ENCODE data around the gene SLC13A3.

The SLC13A3 gene

GRCh38 chr20:46552460-46553420 is 98.5 kb downstream of the SLC13A3 start:
- DNase-seq = peak; percentile 7

- no peak for DNase-seq
Measured at GRCh38 chr20:46551522-46552381, 99.5 kb downstream of the SLC13A3 start.

DNA sequence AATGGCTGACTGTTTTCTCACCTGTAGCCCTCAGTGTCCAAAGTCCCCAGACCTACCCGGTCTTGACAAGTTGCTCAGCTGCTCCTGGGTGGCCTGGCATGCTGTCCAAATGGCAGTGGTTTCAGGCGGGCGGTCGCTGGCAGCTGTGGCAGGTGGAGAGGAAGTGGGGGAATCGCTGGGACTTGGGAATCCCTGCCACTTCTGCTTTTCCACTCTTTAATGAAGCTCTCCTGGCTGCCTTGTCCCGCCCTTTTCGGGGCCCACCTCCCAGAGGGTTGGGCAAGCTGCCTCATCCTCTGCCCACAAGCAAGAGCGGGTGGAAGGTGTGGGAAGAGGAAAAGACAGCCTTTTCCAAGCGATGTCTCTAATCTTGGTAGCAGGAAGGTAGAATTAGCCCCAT is 100.8 kb downstream of the SLC13A3 start, which contains the start of gene OCSTAMP:
OCSTAMP (minus strand) TSS at position 194 of the 400 bp plus-strand sequence; CDS start at position 100, 94 bp downstream.
- no peak for DNase-seq

GRCh38 chr20:46549188-46549972 is 101.9 kb downstream of the SLC13A3 start:
- no peak for DNase-seq

- no peak for DNase-seq
Measured at GRCh38 chr20:46548688-46549087, 102.6 kb downstream of the SLC13A3 start.

DNA sequence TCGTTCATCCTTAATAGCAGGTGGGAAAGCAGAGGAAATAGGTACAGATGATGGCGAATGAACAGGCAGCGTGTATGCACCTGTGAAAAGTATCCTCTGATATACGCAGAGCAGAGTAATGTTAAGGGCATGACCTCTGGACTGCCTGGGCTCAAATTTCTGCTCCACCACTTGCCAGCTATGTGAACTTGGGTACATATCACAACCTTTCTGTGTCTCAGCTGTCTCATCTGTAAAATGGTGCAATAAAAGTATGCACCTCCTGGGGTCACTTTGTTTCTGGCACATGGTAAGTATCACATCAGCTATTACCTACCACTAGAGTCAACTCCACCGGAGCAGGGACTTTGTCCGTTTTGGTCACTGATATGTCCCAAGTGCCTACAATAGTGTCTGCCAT is 103.3 kb downstream of the SLC13A3 start:
- DNase-seq = no peak

- no peak for DNase-seq
Measured at GRCh38 chr20:46546936-46547335, 104.3 kb downstream of the SLC13A3 start.

GRCh38 chr20:46546298-46546697 is 105.0 kb downstream of the SLC13A3 start:
- no peak for DNase-seq

DNA sequence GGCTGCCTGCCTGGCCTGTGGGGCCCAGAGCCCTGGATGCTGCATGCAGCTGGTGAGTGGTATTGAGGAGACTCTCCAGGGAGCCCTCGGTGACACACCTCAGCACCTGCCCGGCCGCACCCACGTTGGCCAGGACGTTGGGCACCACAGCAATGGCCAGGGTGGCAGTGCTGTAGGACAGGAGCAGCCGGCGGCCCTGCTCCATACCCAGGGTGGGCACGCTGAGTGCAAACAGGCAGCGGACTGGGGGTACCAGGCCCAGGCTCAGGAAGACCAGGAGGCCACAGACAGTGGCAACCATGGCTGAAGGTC is 105.5 kb downstream of the SLC13A3 start:
- DNase-seq = no peak

GRCh38 chr20:46545077-46545826 is 106.0 kb downstream of the SLC13A3 start:
- peak; percentile 5 for DNase-seq

DNA sequence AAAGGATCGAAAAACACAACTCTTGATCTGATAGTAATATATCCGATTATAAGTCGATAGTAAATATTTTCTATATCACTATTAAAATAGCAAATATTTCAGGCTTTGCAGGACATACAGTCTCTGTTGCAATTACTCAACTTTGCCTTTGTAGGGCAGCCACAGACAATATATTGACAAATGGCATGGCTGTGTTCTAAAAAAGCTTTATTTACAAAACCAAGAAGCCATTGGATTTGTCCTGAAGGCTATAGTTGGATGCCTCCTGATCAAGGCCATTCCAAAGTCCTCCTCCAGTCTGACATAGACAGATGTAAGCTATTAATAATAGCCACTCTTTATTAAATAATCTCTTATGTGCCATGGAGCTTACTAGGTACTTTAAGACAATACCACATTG is 106.7 kb downstream of the SLC13A3 start:
- DNase-seq = no peak

GRCh38 chr20:46543959-46544358 is 107.3 kb downstream of the SLC13A3 start:
- no peak for DNase-seq

GRCh38 chr20:46543033-46543432 is 108.2 kb downstream of the SLC13A3 start:
- no peak for DNase-seq

DNA sequence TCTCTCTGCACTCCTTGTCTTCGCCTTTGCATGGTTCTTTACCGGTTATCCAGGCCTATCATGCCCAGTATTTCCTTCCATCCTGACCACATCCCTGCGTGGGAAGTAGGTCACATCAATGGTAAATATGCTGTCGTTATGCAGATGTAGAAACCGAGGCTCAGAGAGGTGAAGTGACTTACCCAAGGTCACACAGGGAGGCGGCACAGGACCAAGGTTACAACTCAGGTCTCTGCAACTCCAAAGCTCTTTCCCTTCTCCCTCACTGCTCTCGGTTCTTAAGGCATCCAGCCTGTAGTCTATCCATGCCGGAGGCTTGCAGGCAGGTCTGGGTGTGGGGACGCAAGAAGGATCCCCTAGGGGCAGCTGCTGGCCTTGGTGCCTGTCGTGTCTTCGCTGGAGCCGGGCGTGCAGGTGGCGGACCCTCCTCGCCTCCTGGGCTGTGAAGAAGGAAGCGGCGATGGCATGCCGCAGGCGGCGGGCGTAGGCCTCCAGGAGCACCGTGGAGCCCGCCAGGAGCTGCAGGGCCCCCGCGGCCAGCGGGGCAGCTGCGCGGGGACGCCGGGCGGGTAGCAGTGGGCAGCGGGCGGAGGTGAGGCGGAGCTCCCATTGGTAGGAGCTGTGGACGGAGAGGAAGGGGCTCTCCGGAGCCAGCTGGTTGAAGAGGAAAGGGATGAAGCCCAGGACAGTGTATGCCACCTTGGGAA is 109.9 kb downstream of the SLC13A3 start:
- no peak for DNase-seq

GRCh38 chr20:46539113-46539512 is 112.1 kb downstream of the SLC13A3 start:
- no peak for DNase-seq

- no peak for DNase-seq
Measured at GRCh38 chr20:46530640-46531039, 120.6 kb downstream of the SLC13A3 start.

- no peak for DNase-seq
Measured at GRCh38 chr20:46523696-46524328, 127.4 kb downstream of the SLC13A3 start.

DNA sequence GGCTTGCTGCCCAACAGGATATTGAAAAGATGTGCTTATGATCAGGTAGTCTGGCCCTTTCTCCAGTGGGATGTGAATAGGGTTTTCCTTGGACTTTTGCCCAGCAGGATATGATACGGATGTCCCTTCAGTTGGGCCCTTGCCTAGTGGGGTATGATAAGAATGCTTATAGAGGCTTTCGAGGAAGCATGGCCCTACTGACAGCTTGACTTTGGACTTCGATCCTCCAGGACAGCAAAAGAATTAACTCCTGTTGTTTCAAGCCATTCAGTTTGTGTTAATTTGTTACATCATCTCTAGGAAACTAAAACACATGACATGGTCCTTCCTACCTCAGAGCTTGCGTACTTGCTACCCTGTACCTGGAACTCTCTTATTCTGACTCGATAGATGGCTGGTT is 128.2 kb downstream of the SLC13A3 start:
- no peak for DNase-seq

- peak; percentile 24 for DNase-seq
Measured at GRCh38 chr20:46520976-46521579, 130.2 kb downstream of the SLC13A3 start.

- no peak for DNase-seq
Measured at GRCh38 chr20:46520540-46520939, 130.7 kb downstream of the SLC13A3 start.
